HepG2 (cell line): ENCODE measurements around the gene RXRG.

Source experiments
- CTCF ChIP-seq: sonication (generic); formaldehyde crosslinking; IDR thresholded peaks from 2 replicates; pipeline ENCODE4 v1.5.0; 2020; ENCODE audit warnings: mild to moderate bottlenecking, missing genetic modification reagents, moderate library complexity
- DNMT1 ChIP-seq: sonication (generic); formaldehyde crosslinking; IDR thresholded peaks from 2 replicates; pipeline ENCODE4 v1.5.1; 2020; ENCODE audit warnings: mild to moderate bottlenecking, missing genetic modification reagents
- EZH2 ChIP-seq: conservative IDR thresholded peaks from 2 replicates; pipeline ENCODE4 v1.6.1; 2012; ENCODE audit warnings: mild to moderate bottlenecking, low read depth, low read length, moderate library complexity
- KAT8 ChIP-seq: IDR thresholded peaks from 2 replicates; pipeline ENCODE4 v1.6.1; 2016; ENCODE audit warnings: missing genetic modification reagents, missing compliant biosample characterization
- MNT ChIP-seq: fragments of 450-650 bp; IDR thresholded peaks from 2 replicates; pipeline ENCODE4 v1.6.1; 2016
- RXRA ChIP-seq: sonication (generic); formaldehyde crosslinking; IDR thresholded peaks from 2 replicates; pipeline ENCODE4 v1.5.1; 2020; ENCODE audit warnings: missing genetic modification reagents
- TEAD2 ChIP-seq: sonication (generic); formaldehyde crosslinking; IDR thresholded peaks from 2 replicates; pipeline ENCODE4 v1.9.0; 2021; ENCODE audit warnings: missing genetic modification reagents
- ZFYVE20 ChIP-seq: sonication (generic); formaldehyde crosslinking; IDR thresholded peaks from 2 replicates; pipeline ENCODE4 v1.8.0; 2023; ENCODE audit warnings: low read depth, mild to moderate bottlenecking, moderate library complexity, missing genetic modification reagents, borderline replicate concordance
- ZNF564 ChIP-seq: sonication (generic); formaldehyde crosslinking; IDR thresholded peaks from 2 replicates; pipeline ENCODE4 v1.8.1; 2023; ENCODE audit warnings: mild to moderate bottlenecking, missing genetic modification reagents
- ZNF674 ChIP-seq: sonication (generic); formaldehyde crosslinking; IDR thresholded peaks from 2 replicates; pipeline ENCODE4 v1.5.0; 2020; ENCODE audit warnings: low read depth, mild to moderate bottlenecking, missing genetic modification reagents
- TF ChIP-seq, protein P1 (sequence below): sonication (generic); formaldehyde crosslinking; IDR thresholded peaks from 2 replicates; pipeline ENCODE4 v1.4.0; 2020; ENCODE audit warnings: missing genetic modification reagents, mild to moderate bottlenecking, borderline replicate concordance

DNA sequence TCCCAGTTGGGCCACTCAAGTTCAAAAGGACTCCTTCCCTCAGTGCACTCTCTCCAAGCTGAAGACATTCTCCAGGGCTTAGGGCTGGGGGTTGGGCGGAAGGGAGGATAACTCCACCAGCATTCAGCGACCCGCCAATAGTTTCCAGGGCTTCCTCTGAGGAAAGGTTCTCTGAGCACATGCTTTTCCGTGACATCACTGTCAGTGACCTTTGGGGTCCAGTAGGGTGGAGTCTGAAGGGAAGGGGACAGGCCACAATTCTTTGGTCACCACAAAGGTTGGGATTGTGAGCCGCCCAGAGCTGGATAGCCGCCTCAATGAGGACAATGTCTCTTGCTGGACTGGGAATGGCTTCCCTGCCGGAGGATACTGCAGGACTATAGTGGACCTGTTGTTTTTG lies 22.8 kb upstream of the RXRG start:
- TF ChIP-seq, protein P1, sequence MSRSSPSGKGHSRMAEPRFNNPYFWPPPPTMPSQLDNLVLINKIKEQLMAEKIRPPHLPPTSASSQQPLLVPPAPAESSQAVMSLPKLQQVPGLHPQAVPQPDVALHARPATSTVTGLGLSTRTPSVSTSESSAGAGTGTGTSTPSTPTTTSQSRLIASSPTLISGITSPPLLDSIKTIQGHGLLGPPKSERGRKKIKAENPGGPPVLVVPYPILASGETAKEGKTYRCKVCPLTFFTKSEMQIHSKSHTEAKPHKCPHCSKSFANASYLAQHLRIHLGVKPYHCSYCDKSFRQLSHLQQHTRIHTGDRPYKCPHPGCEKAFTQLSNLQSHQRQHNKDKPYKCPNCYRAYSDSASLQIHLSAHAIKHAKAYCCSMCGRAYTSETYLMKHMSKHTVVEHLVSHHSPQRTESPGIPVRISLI (CRISPR knock-in tag): no peak
- TF ChIP-seq ZNF564 (CRISPR knock-in tag) (no peak), MNT (no peak), RXRA (CRISPR knock-in tag) (no peak), KAT8 (CRISPR knock-in tag) (no peak), ZNF674 (CRISPR knock-in tag) (no peak), CTCF (no peak), ZFYVE20 (CRISPR knock-in tag) (no peak), TEAD2 (CRISPR knock-in tag) (no peak), EZH2 (no peak), DNMT1 (CRISPR knock-in tag) (no peak)
